ENCODE results near the gene AKAP13. TPM values are rescaled to one million over a fixed set of nuclear protein-coding genes. Genes with fewer than 3 reads are reported as not detected.

Gene AKAP13
- total RNA-seq, 1 experiment from 2014 or later: 47.3 TPM

DNA sequence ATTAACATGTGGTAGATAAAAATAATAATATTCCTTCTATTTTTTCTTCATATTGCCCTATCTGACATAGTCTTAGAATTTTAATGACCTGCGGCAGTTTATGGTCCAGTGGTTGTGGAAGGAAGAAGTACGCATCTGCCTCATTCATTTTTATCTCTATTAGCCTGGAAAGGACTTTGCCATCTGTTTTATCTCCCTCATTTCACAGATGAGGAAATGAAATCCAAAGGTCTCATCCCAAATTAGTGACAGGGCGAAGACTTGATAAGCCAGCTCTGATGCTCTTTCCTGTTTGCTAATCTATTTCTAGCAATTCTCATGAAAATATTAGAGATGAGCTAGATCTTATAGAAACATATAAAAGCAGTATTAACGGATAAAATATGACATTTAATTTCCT is 301.0 kb downstream of the AKAP13 start:
- no peak overlapping the region for H3K4me2 ChIP-seq (ENCODE audit: insufficient read depth, insufficient read length, low read length)
- H2AK5ac ChIP-seq (ENCODE audit: insufficient read length, low read length): no peak overlapping the region
- WGBS (ENCODE audit: extremely low coverage, insufficient read length, low lambda C conversion rate): no CpG with 5 or more reads among the region's 4 CpGs
- no peak overlapping the region for H2BK120ac ChIP-seq (ENCODE audit: low read depth, low read length, poor library complexity, severe bottlenecking)
- H2BK20ac ChIP-seq (ENCODE audit: low read depth, low read length, poor library complexity, severe bottlenecking): no peak overlapping the region
- no peak overlapping the region for H3K14ac ChIP-seq (ENCODE audit: insufficient read depth, low read length)
- H3K23ac ChIP-seq (ENCODE audit: insufficient read length, low read depth, low read length): no peak overlapping the region
- no peak overlapping the region for H2BK15ac ChIP-seq (ENCODE audit: low read depth, low read length)
- H3K4me3 Mint-ChIP-seq: no peak overlapping the region
- no peak overlapping the region for H3K4ac ChIP-seq (ENCODE audit: low read depth, low read length)
- TF ChIP-seq, protein P1, sequence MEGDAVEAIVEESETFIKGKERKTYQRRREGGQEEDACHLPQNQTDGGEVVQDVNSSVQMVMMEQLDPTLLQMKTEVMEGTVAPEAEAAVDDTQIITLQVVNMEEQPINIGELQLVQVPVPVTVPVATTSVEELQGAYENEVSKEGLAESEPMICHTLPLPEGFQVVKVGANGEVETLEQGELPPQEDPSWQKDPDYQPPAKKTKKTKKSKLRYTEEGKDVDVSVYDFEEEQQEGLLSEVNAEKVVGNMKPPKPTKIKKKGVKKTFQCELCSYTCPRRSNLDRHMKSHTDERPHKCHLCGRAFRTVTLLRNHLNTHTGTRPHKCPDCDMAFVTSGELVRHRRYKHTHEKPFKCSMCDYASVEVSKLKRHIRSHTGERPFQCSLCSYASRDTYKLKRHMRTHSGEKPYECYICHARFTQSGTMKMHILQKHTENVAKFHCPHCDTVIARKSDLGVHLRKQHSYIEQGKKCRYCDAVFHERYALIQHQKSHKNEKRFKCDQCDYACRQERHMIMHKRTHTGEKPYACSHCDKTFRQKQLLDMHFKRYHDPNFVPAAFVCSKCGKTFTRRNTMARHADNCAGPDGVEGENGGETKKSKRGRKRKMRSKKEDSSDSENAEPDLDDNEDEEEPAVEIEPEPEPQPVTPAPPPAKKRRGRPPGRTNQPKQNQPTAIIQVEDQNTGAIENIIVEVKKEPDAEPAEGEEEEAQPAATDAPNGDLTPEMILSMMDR (conservative IDR thresholded peaks at IDR 0.05): no peak
- no peak overlapping the region for H3T11ph ChIP-seq (ENCODE audit: low read length)
- H3K79me2 ChIP-seq (ENCODE audit: insufficient read depth, low read length): no peaks in the 10 kb centered on the region
- no peaks in the 10 kb centered on the region for H3K27me3 Mint-ChIP-seq (ENCODE audit: low read depth)
- no peak overlapping the region for H2AFZ ChIP-seq (ENCODE audit: low read length)
- H3K27me3 ChIP-seq (ENCODE audit: insufficient read depth, low read length): no peaks in the 10 kb centered on the region
- no peak overlapping the region for H2BK5ac ChIP-seq (ENCODE audit: insufficient read length, low read length)
- no peaks in the 10 kb centered on the region for H3K9me3 ChIP-seq (ENCODE audit: control insufficient read depth, low read depth, low read length)
- no peaks in the 10 kb centered on the region; a peak in 1 of 4 replicates for H3K4me1 Mint-ChIP-seq
- no peak overlapping the region for H3K27ac Mint-ChIP-seq
- no peaks in the 10 kb centered on the region for H3K23me2 ChIP-seq (ENCODE audit: insufficient read length, low read depth, low read length, poor library complexity, severe bottlenecking)
- H3K27ac ChIP-seq (ENCODE audit: insufficient read length, low read depth, low read length): no peak overlapping the region
- no peak overlapping the region for H3K56ac ChIP-seq (ENCODE audit: insufficient read length, low read depth, low read length)
- no peaks in the 10 kb centered on the region for H3K4me1 ChIP-seq (ENCODE audit: insufficient read depth, low read length)
- H3K36me3 Mint-ChIP-seq (ENCODE audit: insufficient read depth in 1 of 3, low read depth in 3 of 3): peaks cover 0 to 23% (median 18%) of the 10 kb centered on the region in 3 experiments
- H2BK12ac ChIP-seq (ENCODE audit: insufficient read length, low read depth, low read length): no peak overlapping the region
- H4K91ac ChIP-seq (ENCODE audit: insufficient read length, low read depth, low read length): no peak overlapping the region
- no peaks in the 10 kb centered on the region for H3K9me3 Mint-ChIP-seq
- H4K8ac ChIP-seq (replicated peaks; ENCODE audit: insufficient read length, low read depth, low read length): no peak overlapping the region
- H4K20me1 ChIP-seq (ENCODE audit: control insufficient read depth, insufficient read depth, insufficient read length): no peaks in the 10 kb centered on the region
- no peaks in the 10 kb centered on the region for H3K79me1 ChIP-seq (ENCODE audit: insufficient read depth, low read depth, low read length, poor library complexity, severe bottlenecking)
- no peak overlapping the region for H3K9ac ChIP-seq (ENCODE audit: extremely low read depth, insufficient read length, low read length)
- H4K5ac ChIP-seq (ENCODE audit: insufficient read length, low read depth, low read length): no peak overlapping the region
- H3K18ac ChIP-seq (ENCODE audit: insufficient read length, low read depth, low read length): no peak overlapping the region
- DNase-seq: no peak
